ENCODE data around the gene FLCN. TPM values are rescaled to one million over a fixed set of nuclear protein-coding genes. Genes with fewer than 3 reads are reported as not detected.

FLCN gene
- total RNA-seq, 4 donors from 2014 or later = 28.4 to 143 (median 49.2) TPM

GRCh38 chr17:17169396-17169795, 67.6 kb downstream of the FLCN start:
- Histone ChIP-seq H3K27me3 (no peaks in the 10 kb centered on the region), H3K4me1 (peaks cover 4% of the 10 kb centered on the region), H3K27ac (no peak overlapping the region), H3K36me3 (peaks cover 84% of the 10 kb centered on the region), H3K9me3 (no peaks in the 10 kb centered on the region), H3K4me3 (no peak overlapping the region)
- no peak for TF ChIP-seq EP300 (IDR thresholded peaks at IDR 0.05)
- WGBS = 96% methylated on average over 4 of the region's 4 CpGs
- no peak for DNase-seq (ENCODE audit: low spot score in 2 of 2)

- Histone ChIP-seq H3K27ac (no peak overlapping the region), H3K4me3 (no peak overlapping the region), H3K27me3 (no peaks in the 10 kb centered on the region), H3K4me1 (peaks cover 4% of the 10 kb centered on the region), H3K9me3 (no peaks in the 10 kb centered on the region), H3K36me3 (peaks cover 84% of the 10 kb centered on the region)
- TF ChIP-seq CTCF (IDR thresholded peaks at IDR 0.05) = no peak
- no peak for TF ChIP-seq POLR2AphosphoS5 (IDR thresholded peaks at IDR 0.05)
- WGBS = 90% methylated on average over 2 of the region's 5 CpGs
- DNase-seq (ENCODE audit: low spot score in 2 of 2) = no peak
Observed at GRCh38 chr17:17168401-17168800, 68.6 kb downstream of the FLCN start.

GRCh38 chr17:17167986-17168385, 69.0 kb downstream of the FLCN start:
- no peaks in the 10 kb centered on the region for H3K9me3 ChIP-seq
- H3K36me3 ChIP-seq = peaks cover 84% of the 10 kb centered on the region
- TF ChIP-seq POLR2AphosphoS5 (IDR thresholded peaks at IDR 0.05) = no peak
- TF ChIP-seq EP300 (IDR thresholded peaks at IDR 0.05) = no peak
- no peak for TF ChIP-seq CTCF (IDR thresholded peaks at IDR 0.05)
- TF ChIP-seq POLR2A (IDR thresholded peaks at IDR 0.05) = no peak
- peaks cover 4% of the 10 kb centered on the region for H3K4me1 ChIP-seq
- H3K27me3 ChIP-seq = no peaks in the 10 kb centered on the region
- H3K27ac ChIP-seq = no peak overlapping the region
- no peak overlapping the region for H3K4me3 ChIP-seq
- WGBS = 90% methylated on average over 7 of the region's 10 CpGs
- DNase-seq (ENCODE audit: low spot score in 2 of 2) = no peak

GRCh38 chr17:17167356-17167755, 69.6 kb downstream of the FLCN start:
- H3K27ac ChIP-seq = no peak overlapping the region
- no peak overlapping the region for H3K4me3 ChIP-seq
- peaks cover 4% of the 10 kb centered on the region for H3K4me1 ChIP-seq
- peaks cover 84% of the 10 kb centered on the region for H3K36me3 ChIP-seq
- no peak for TF ChIP-seq POLR2A (IDR thresholded peaks at IDR 0.05)
- no peak for TF ChIP-seq CTCF (IDR thresholded peaks at IDR 0.05)
- no peak for TF ChIP-seq POLR2AphosphoS5 (IDR thresholded peaks at IDR 0.05)
- no peaks in the 10 kb centered on the region for H3K27me3 ChIP-seq
- DNase-seq (ENCODE audit: low spot score in 2 of 2) = no peak
- 90% methylated on average over 6 of the region's 10 CpGs for WGBS
- H3K9me3 ChIP-seq = no peaks in the 10 kb centered on the region

GRCh38 chr17:17166446-17166845, 70.5 kb downstream of the FLCN start:
- DNase-seq (ENCODE audit: low spot score in 2 of 2) = no peak
- TF ChIP-seq POLR2AphosphoS5 (IDR thresholded peaks at IDR 0.05) (no peak), CTCF (IDR thresholded peaks at IDR 0.05) (no peak), POLR2A (IDR thresholded peaks at IDR 0.05) (no peak), EP300 (IDR thresholded peaks at IDR 0.05) (no peak)
- Histone ChIP-seq H3K4me3 (no peak overlapping the region), H3K36me3 (peaks cover 84% of the 10 kb centered on the region), H3K9me3 (no peaks in the 10 kb centered on the region), H3K27ac (no peak overlapping the region), H3K4me1 (no peaks in the 10 kb centered on the region), H3K27me3 (no peaks in the 10 kb centered on the region)
- WGBS = 95% methylated on average over 4 of the region's 8 CpGs

GRCh38 chr17:17165666-17166308, 71.2 kb downstream of the FLCN start:
- Histone ChIP-seq H3K27me3 (no peaks in the 10 kb centered on the region), H3K9me3 (no peaks in the 10 kb centered on the region), H3K4me3 (no peak overlapping the region), H3K36me3 (peaks cover 88% of the 10 kb centered on the region), H3K4me1 (no peaks in the 10 kb centered on the region), H3K27ac (no peak overlapping the region)
- no peak for TF ChIP-seq EP300 (IDR thresholded peaks at IDR 0.05)
- TF ChIP-seq POLR2A (IDR thresholded peaks at IDR 0.05) = no peak
- no peak for TF ChIP-seq POLR2AphosphoS5 (IDR thresholded peaks at IDR 0.05)
- no peak for TF ChIP-seq CTCF (IDR thresholded peaks at IDR 0.05)
- 89% methylated on average over 12 of the region's 23 CpGs for WGBS
- DNase-seq (ENCODE audit: low spot score in 2 of 2) = no peak

Data from suprapubic skin (tissue), 4 donors.